Urinary bladder (tissue), 4 donors: Measurements from ENCODE around the gene PRDM16. TPM values are rescaled to one million over a fixed set of nuclear protein-coding genes. Genes with fewer than 3 reads are reported as not detected.

Source experiments
- DNase-seq: peaks from one replicate; pipeline ENCODE4 v3.0.0-alpha.2; 2015; ENCODE audit errors: extremely low spot score
- H3K27ac ChIP-seq: one replicate; pipeline ENCODE4 v1.5.1; 2013; ENCODE audit warnings: low read depth, mild to moderate bottlenecking, moderate library complexity
- H3K36me3 ChIP-seq: one replicate; pipeline ENCODE4 v1.6.1; 2013; ENCODE audit warnings: mild to moderate bottlenecking, moderate library complexity; ENCODE audit not compliant: insufficient read depth
- H3K4me1 ChIP-seq: one replicate; pipeline ENCODE4 v1.6.1; 2013; ENCODE audit warnings: mild to moderate bottlenecking, moderate library complexity; ENCODE audit not compliant: insufficient read depth
- H3K4me3 ChIP-seq: one replicate; pipeline ENCODE4 v1.5.1; 2013; ENCODE audit warnings: low read depth, low read length
- WGBS: extraction: QIAGEN DNeasy Blood & Tissue Kit; methylation state at CpG from one replicate; pipeline ENCODE4 v1.1.7; 2013; 5-methylcytosine and 5-hydroxymethylcytosine counted together
- polyA plus RNA-seq: library from polyadenylated mRNA; stranded (reverse); fragments of 200-250 nt; gene quantifications from one replicate; pipeline ENCODE4 v1.2.3, GENCODE V29; 2013
- total RNA-seq: library from RNA; depleted of rRNA; stranded (reverse); fragments of >200 nt; gene quantifications from one replicate; pipeline ENCODE4 v1.2.3, GENCODE V29; 2014
- donor health status: healthy with polysubstance abuse.
- donor health status: healthy.

PRDM16 gene
- total and polyA plus RNA-seq, 2 donors, result 2.8 to 3.7 TPM

DNA sequence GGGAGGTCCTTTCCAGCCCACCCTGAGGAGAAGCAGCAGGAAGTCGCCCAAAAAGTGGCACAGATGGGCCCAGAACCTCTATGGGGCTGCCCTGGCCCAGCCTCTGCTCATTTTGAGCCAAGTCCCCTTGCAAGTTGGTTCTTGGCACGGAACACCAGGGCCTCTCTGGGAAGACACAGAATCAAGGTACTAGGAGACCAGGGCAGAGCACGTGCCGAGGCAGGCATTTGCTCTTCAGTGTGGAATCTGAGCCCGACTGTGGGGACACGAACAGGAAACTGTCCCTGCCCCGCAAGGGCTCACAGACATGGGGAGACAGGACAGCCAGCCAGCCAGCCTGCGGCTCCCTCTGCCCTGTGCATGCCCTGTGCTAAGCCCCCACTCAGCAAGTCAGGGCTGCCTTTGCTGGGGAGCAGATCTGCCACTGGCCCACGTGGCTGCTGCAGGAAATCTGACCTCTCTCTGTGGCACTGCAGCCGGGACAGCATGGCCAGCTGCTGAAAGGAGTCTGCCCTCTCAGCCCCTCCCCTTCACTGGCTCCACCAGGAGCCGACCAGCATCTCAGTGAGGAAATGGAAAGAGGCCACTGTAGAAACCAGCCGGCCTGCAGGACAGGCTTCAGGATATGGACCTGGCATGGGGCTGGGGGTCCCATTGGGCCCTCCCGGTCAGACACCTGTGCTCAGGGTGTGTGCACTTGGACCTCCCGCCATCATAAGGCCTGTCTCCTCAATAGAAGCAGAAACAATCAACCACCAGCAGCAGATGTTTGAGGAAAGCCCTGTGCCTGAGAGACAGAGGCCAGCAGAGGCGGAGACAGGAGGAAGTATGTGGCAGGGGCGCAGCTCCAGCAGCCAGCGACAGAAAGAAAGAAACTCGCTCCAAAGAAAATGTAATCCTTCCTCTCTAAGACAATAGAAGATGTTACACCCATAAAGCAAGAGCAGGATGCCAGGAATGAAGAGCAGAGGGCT is 389.2 kb downstream of the PRDM16 start:
- Histone ChIP-seq H3K27ac (no peak overlapping the region), H3K4me1 (no peaks in the 10 kb centered on the region), H3K36me3 (no peaks in the 10 kb centered on the region), H3K4me3 (no peak overlapping the region)
- no peak for DNase-seq
- WGBS, result 48% methylated on average over 18 of the region's 18 CpGs

GRCh38 chr1:3459051-3459908 is 390.3 kb downstream of the PRDM16 start:
- H3K4me1 ChIP-seq, result no peaks in the 10 kb centered on the region
- peak overlapping the region; percentile 53 for H3K27ac ChIP-seq
- no peak for DNase-seq
- H3K4me3 ChIP-seq, result no peak overlapping the region
- no peaks in the 10 kb centered on the region for H3K36me3 ChIP-seq
- WGBS, result 84% methylated on average over 24 of the region's 24 CpGs

DNA sequence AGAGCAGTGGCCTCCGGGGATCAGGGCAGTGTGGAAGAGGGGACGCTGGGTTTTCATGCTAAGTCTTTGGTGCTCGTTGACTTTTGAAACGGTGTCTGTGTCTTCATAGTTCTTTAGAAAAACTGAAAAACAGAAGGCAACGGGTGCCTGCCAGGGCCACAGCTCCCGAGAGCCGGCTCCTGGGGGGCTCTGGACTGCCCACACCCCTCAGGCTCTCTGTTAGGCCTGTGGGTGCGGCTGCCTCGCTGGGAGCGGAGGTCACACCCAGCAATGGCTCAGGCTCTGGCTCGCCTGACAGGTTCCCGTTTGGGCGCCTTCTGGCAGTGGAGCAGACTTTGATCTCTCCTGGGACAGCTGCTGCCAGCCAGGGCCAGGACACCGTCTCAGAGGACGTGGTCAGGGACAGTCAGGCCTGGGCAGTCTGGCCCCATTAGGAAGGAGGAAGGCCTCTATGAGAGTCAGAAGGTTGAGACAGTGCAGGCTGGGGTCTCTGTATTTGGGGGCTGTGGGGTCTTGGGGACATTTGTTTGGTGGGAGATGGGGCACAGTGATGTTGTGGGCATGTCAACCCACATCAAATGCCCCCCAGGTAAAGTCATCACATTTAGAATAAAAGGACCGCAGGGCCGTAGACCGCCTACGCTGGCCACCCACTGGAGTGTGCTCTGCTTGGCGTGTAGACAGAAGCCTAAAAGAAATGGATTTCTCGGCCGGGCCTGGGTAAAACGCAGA is 391.1 kb downstream of the PRDM16 start:
- no peaks in the 10 kb centered on the region for H3K36me3 ChIP-seq
- WGBS, result 75% methylated on average over 23 of the region's 23 CpGs
- H3K4me1 ChIP-seq, result no peaks in the 10 kb centered on the region
- DNase-seq, result no peak
- peak overlapping the region; percentile 53 for H3K27ac ChIP-seq
- no peak overlapping the region for H3K4me3 ChIP-seq

DNA sequence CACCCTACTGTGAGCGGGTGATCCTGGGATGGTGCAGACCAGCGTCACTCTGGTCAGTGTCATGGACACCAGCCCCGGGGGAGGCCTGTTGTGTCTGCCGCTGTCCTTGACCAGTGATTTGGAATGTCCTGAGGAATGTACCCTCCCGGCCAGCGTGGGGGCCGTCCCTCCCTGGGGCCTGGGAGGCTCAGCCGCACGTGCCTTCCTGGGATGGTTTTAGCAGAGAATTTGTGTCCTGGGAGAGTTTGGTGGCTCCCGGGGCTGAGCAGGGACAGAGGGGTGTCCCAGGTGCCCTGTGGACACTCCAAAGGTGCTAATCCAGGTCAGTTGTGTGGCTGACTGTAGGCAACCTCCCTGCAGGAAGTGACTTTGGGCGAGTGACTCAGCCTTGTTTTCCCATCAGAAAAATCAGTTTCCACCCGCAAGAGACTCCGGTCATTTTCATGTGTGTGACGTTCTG is 391.7 kb downstream of the PRDM16 start:
- Histone ChIP-seq H3K27ac (peak overlapping the region; percentile 53), H3K4me1 (no peaks in the 10 kb centered on the region), H3K4me3 (no peak overlapping the region), H3K36me3 (no peaks in the 10 kb centered on the region)
- WGBS, result 49% methylated on average over 14 of the region's 14 CpGs
- no peak for DNase-seq

- no peak overlapping the region for H3K4me3 ChIP-seq
- H3K36me3 ChIP-seq, result no peaks in the 10 kb centered on the region
- 92% methylated on average over 30 of the region's 30 CpGs for WGBS
- no peak for DNase-seq
- H3K4me1 ChIP-seq, result no peaks in the 10 kb centered on the region
- no peak overlapping the region for H3K27ac ChIP-seq
Observed at GRCh38 chr1:3461238-3461933, 392.4 kb downstream of the PRDM16 start.

- Histone ChIP-seq H3K4me1 (no peaks in the 10 kb centered on the region), H3K27ac (no peak overlapping the region), H3K36me3 (no peaks in the 10 kb centered on the region), H3K4me3 (no peak overlapping the region)
- WGBS, result 87% methylated on average over 13 of the region's 13 CpGs
- no peak for DNase-seq
Observed at GRCh38 chr1:3461934-3462275, 392.9 kb downstream of the PRDM16 start.

GRCh38 chr1:3462356-3463012 is 393.5 kb downstream of the PRDM16 start:
- no peak for DNase-seq
- WGBS, result 87% methylated on average over 16 of the region's 16 CpGs
- H3K4me1 ChIP-seq, result no peaks in the 10 kb centered on the region
- no peak overlapping the region for H3K27ac ChIP-seq
- H3K36me3 ChIP-seq, result no peaks in the 10 kb centered on the region
- no peak overlapping the region for H3K4me3 ChIP-seq

DNA sequence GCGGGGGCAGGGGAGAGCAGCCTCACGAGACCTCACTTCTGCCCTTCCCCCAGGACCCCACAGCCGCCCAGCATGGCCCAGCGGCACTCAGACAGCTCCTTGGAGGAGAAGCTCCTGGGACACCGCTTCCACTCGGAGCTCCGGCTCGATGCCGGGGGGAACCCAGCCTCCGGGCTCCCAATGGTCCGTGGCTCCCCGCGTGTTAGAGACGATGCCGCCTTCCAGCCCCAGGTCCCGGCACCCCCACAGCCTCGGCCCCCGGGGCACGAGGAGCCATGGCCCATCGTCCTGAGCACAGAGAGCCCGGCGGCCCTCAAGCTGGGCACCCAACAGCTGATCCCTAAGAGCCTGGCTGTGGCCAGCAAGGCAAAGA is 394.0 kb downstream of the PRDM16 start:
- H3K4me3 ChIP-seq, result no peak overlapping the region
- H3K36me3 ChIP-seq, result no peaks in the 10 kb centered on the region
- no peak overlapping the region for H3K27ac ChIP-seq
- 90% methylated on average over 22 of the region's 22 CpGs for WGBS
- H3K4me1 ChIP-seq, result no peaks in the 10 kb centered on the region
- DNase-seq, result no peak

DNA sequence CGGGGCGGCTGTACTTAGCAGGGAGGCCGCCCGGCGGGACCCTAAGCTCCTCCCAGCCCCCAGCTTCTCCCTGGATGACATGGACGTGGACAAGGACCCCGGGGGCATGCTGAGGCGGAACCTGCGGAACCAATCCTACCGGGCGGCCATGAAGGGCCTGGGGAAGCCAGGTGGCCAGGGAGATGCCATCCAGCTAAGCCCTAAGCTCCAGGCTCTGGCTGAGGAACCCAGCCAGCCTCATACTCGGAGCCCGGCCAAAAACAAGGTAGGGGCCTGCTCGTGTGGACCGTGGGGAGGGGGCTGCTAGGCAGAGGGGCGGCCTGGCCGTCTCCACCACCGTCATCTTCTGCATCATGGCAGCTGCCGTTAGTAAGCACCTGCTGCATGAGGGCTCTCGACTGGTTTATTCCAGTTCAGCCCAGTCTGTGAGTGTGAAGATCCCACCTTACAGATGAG is 394.4 kb downstream of the PRDM16 start:
- Histone ChIP-seq H3K4me1 (no peaks in the 10 kb centered on the region), H3K4me3 (no peak overlapping the region), H3K36me3 (no peaks in the 10 kb centered on the region), H3K27ac (no peak overlapping the region)
- WGBS, result 87% methylated on average over 20 of the region's 20 CpGs
- DNase-seq, result no peak

- DNase-seq, result no peak
- Histone ChIP-seq H3K4me1 (no peaks in the 10 kb centered on the region), H3K36me3 (no peaks in the 10 kb centered on the region), H3K27ac (no peak overlapping the region), H3K4me3 (no peak overlapping the region)
- WGBS, result 86% methylated on average over 21 of the region's 21 CpGs
Observed at GRCh38 chr1:3463891-3464648, 395.1 kb downstream of the PRDM16 start.

DNA sequence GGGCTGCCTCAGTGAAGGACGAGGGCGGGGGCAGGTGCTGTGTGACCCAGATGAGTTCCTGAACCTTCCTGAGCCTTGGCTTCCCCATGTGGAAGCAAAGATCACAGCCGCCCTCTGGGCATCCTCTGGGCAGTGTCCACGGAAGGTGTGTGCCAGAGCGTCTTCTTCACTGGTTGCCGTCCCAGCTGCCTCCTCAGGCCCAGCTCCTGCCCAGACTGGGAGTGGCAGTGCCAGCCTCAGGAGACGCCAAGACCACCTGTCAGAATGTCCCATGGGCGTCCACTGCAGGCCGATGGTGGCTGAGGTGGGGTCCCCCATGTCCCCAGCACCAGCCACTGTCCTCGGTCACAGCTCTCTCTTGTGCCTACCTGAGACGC is 395.6 kb downstream of the PRDM16 start:
- Histone ChIP-seq H3K36me3 (no peaks in the 10 kb centered on the region), H3K4me3 (no peak overlapping the region), H3K4me1 (no peaks in the 10 kb centered on the region), H3K27ac (no peak overlapping the region)
- 87% methylated on average over 11 of the region's 11 CpGs for WGBS
- DNase-seq, result no peak
